ENCODE data around the gene HYLS1. TPM values are rescaled to one million over a fixed set of nuclear protein-coding genes. Genes with fewer than 3 reads are reported as not detected.

Gene HYLS1
- total and polyA plus RNA-seq, 9 of the 15 experiments (the other 6 are each of a cell fraction or from before 2014, with no cell fraction given) = 2.7 to 8.2 (median 4.8) TPM

DNA sequence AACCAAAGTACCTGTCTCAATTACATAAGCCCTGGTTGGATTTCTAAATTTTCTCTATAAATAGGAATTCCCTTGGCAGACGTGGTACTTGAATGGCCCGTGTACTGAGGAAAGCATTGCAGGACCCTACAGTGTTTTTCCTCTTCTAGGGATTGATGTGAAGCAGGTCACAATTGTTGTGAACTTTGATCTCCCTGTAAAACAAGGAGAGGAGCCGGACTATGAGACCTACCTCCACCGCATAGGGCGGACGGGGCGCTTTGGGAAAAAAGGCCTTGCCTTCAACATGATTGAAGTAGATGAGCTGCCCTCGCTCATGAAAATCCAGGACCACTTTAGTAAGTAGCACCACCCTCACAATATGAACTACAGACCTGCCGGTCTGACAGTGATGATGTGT, 33.6 kb downstream of the HYLS1 start:
- no peak for TF ChIP-seq HDAC3 (IDR thresholded peaks at IDR 0.05; ENCODE audit: borderline replicate concordance, partially characterized antibody)
- TF ChIP-seq, protein P1, sequence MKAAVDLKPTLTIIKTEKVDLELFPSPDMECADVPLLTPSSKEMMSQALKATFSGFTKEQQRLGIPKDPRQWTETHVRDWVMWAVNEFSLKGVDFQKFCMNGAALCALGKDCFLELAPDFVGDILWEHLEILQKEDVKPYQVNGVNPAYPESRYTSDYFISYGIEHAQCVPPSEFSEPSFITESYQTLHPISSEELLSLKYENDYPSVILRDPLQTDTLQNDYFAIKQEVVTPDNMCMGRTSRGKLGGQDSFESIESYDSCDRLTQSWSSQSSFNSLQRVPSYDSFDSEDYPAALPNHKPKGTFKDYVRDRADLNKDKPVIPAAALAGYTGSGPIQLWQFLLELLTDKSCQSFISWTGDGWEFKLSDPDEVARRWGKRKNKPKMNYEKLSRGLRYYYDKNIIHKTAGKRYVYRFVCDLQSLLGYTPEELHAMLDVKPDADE (conservative IDR thresholded peaks at IDR 0.05; ENCODE audit: control insufficient read depth, low read depth, low read length) = no peak
- no peak for TF ChIP-seq MTA3 (IDR thresholded peaks at IDR 0.05; ENCODE audit: borderline replicate concordance)
- no peak for TF ChIP-seq BCOR (IDR thresholded peaks at IDR 0.05)
- TF ChIP-seq, protein P2, sequence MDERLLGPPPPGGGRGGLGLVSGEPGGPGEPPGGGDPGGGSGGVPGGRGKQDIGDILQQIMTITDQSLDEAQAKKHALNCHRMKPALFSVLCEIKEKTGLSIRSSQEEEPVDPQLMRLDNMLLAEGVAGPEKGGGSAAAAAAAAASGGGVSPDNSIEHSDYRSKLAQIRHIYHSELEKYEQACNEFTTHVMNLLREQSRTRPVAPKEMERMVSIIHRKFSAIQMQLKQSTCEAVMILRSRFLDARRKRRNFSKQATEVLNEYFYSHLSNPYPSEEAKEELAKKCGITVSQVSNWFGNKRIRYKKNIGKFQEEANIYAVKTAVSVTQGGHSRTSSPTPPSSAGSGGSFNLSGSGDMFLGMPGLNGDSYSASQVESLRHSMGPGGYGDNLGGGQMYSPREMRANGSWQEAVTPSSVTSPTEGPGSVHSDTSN (CRISPR knock-in tag; IDR thresholded peaks at IDR 0.05; ENCODE audit: low read depth) = no peak
- TF ChIP-seq, protein P2 (tag; conservative IDR thresholded peaks at IDR 0.05; ENCODE audit: low read depth) = no peak
- TF ChIP-seq, protein P3, sequence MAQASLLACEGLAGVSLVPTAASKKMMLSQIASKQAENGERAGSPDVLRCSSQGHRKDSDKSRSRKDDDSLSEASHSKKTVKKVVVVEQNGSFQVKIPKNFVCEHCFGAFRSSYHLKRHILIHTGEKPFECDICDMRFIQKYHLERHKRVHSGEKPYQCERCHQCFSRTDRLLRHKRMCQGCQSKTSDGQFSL (CRISPR knock-in tag; IDR thresholded peaks at IDR 0.05) = no peak
- TF ChIP-seq, protein P3 (tag; IDR thresholded peaks at IDR 0.05) = no peak
- no peak for TF ChIP-seq ZNF408 (CRISPR knock-in tag; IDR thresholded peaks at IDR 0.05; ENCODE audit: low read depth)
- TF ChIP-seq SIRT6 (IDR thresholded peaks at IDR 0.05; ENCODE audit: low read depth, low read length) = no peak
- TF ChIP-seq LARP7 (IDR thresholded peaks at IDR 0.05) = no peak
- TF ChIP-seq, protein P4, sequence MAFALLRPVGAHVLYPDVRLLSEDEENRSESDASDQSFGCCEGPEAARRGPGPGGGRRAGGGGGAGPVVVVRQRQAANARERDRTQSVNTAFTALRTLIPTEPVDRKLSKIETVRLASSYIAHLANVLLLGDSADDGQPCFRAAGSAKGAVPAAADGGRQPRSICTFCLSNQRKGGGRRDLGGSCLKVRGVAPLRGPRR (CRISPR knock-in tag; IDR thresholded peaks at IDR 0.05) = no peak
- TF ChIP-seq BRD9 (IDR thresholded peaks at IDR 0.05; ENCODE audit: low read depth, partially characterized antibody) = no peak
- TF ChIP-seq ZNF184 (CRISPR knock-in tag; IDR thresholded peaks at IDR 0.05) = no peak
- TF ChIP-seq ESRRA (IDR thresholded peaks at IDR 0.05; ENCODE audit: borderline replicate concordance, low read depth) = no peak
- Histone ChIP-seq H3K9ac (ENCODE audit: insufficient read depth in 1 of 2, low read depth in 2 of 2, low read length in 2 of 2) (no peak overlapping the region), H2AFZ (ENCODE audit: low read depth, low read length) (no peak overlapping the region), H3K27ac (ENCODE audit: extremely low read depth, low read depth, low read length) (no peak overlapping the region), H3K9me3 (replicated peaks; ENCODE audit: control insufficient read depth, insufficient read depth, low read depth, low read length) (no peaks in the 10 kb centered on the region), H3K9me1 (ENCODE audit: control insufficient read depth, insufficient read depth, low read length) (no peaks in the 10 kb centered on the region), H3K27me3 (ENCODE audit: control insufficient read depth in 2 of 2, insufficient read depth in 2 of 2, low read length in 2 of 2) (peaks cover 60 to 74% of the 10 kb centered on the region in 2 experiments), H3K4me1 (replicated peaks in 1 of 2; ENCODE audit: control insufficient read depth in 2 of 2, insufficient read depth in 2 of 2, low read length in 2 of 2) (no peaks in the 10 kb centered on the region), H3K79me2 (ENCODE audit: control insufficient read depth, insufficient read depth, low read length) (no peaks in the 10 kb centered on the region), H3K4me2 (ENCODE audit: insufficient read depth, low read length) (no peak overlapping the region), H4K20me1 (replicated peaks; ENCODE audit: control insufficient read depth, insufficient read depth, low read length) (no peaks in the 10 kb centered on the region; the same call in 1 of the 2 replicates), H3K4me3 (no peak overlapping the region), H3K36me3 (ENCODE audit: control insufficient read depth, insufficient read depth, low read length) (no peaks in the 10 kb centered on the region)
- in situ Hi-C loops (cut with MboI) (loop anchor here (5.0 kb wide), 1 partner anchor 276 kb away; no protein-coding TSS in a partner anchor), intact Hi-C loops (cut with micrococcal nuclease) (loop anchor here (5.0 to 10.0 kb wide), 2 partner anchors 134 to 386 kb away; no protein-coding TSS in a partner anchor)
- FAIRE-seq (no peak), DNase-seq (ENCODE audit: extremely low read depth in 1 of 4, low spot score in 3 of 4) (no peak), ATAC-seq (no peak)
- POLR2A ChIA-PET = interaction anchor here (0.9 kb wide), 1 partner anchor 18 kb away, joined by 3 read pairs; the partner anchor contains the start of gene PUS3
- BruUV-seq (replicated peaks) = no TSS peak
- WGBS (ENCODE audit: insufficient coverage, low coverage, missing lambda C conversion rate) = 2% methylated on average over 9 of the region's 9 CpGs
- CTCF ChIA-PET (ENCODE audit: low intra/inter-chr PET ratio) = interaction anchor here (0.6 to 1.3 kb wide), 2 partner anchors 216 to 274 kb away, joined by 3 to 4 read pairs; no protein-coding TSS in a partner anchor

Data from K562 (cell line).